GM18505 (cell line): ENCODE measurements around the gene DOCK1.

ENCODE experiments used
- ATAC-seq: cut with Tn5 transposase; IDR thresholded peaks from one replicate; pipeline ENCODE4 v1.9.1; 2021; ENCODE audit not compliant: unreplicated experiment
- POLR2A ChIP-seq: IDR thresholded peaks from 4 replicates; pipeline ENCODE4 v1.6.1; 2011; ENCODE audit warnings: borderline replicate concordance; ENCODE audit not compliant: insufficient read depth, insufficient read length; ENCODE audit errors: extremely low read depth

Gene DOCK1

DNA sequence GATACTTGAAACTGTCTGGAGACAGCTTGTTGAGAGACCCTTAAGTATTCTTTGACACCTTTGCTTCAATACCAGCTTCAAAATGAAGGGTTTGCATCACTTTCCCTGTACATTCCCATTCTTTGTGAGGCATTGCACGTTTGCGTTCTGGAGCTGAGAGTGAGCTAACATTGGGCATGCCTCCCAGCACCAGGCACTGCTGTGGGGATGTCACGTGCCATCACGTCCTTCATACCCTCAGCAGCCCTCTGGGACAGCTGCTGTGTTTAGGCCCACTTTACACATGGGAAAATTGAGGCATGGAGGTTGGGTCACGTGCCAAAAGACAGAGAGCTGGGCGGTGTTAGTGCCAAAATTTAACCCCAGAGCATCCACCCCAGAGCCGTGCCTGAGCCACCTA, 357.4 kb downstream of the DOCK1 start:
- ATAC-seq, result no peak
- TF ChIP-seq POLR2A, result no peak

DNA sequence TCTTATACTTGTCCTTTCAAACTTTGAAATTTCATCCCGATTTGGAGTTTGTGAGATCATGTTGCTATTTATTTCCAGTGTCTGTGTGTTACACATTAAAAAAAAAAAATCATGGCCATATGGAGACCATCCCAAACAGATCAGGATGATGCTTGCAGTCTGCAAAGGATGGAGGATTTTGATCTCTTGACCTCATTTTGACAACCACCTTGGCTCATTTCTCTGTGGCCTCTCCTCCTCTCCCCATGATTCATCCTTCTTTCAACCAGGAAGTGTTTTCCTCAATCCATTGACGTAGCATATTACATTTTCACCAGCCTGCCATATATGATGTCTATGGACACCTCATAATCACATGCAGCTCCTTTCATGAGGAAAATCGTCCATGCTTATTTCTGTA, 360.1 kb downstream of the DOCK1 start:
- ATAC-seq, result no peak
- TF ChIP-seq POLR2A, result no peak

DNA sequence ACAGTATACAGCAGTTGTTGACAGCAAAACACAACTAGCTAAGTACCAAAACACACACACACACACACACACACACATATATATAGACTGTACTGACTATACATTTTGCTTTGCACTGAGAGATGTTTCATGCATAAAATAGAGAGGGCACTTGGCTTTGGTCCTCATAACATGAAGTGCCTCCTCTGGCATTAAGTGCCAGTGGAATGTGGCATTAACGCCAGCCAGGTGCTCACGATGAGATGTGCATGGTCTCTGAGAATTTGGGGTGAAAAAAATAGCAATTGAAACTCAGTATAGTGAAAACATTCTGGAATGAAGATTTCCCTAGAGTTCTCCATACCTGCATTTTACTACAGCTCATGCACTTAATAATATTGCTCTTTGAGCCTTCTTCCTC, 361.2 kb downstream of the DOCK1 start:
- ATAC-seq, result no peak
- TF ChIP-seq POLR2A, result no peak

DNA sequence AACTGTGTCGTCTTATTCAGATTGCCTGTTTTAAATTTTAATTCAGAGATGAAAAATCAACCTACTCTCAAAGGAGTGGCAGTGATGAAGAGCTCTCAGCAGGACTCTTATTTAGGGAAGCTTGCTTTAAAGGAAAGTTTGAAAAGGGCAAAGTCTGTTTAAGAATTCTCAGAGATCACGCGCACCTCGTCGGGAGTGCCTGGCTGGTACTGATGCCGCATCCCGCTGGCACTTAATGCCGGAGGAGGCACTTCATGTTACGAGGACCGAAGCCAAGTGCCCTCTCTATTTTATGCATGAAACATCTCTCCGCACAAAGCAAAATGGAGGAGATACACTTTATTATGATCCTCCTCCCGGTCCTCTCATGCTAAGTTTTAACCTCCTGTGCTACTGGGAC, 362.2 kb downstream of the DOCK1 start:
- no peak for TF ChIP-seq POLR2A
- ATAC-seq, result no peak

DNA sequence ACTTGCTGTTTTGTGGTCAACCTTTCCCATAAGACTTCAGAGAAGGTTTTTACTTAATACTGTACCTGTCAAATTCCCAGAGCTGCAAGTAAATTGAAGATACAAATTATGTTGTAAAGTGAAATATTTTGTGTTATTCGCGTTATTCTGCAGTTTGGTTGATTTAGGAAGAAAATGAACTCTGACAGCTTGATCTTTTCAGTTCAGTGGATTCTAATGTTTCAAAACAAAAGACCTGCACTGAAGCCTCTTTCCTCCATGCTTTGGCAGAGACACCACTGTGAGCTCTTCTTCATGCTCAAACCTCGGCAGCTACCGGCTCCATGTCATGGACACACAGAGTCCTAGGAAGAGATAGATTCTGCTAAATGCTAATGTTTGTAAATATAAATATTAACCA, 366.8 kb downstream of the DOCK1 start:
- TF ChIP-seq POLR2A, result no peak
- ATAC-seq, result no peak

DNA sequence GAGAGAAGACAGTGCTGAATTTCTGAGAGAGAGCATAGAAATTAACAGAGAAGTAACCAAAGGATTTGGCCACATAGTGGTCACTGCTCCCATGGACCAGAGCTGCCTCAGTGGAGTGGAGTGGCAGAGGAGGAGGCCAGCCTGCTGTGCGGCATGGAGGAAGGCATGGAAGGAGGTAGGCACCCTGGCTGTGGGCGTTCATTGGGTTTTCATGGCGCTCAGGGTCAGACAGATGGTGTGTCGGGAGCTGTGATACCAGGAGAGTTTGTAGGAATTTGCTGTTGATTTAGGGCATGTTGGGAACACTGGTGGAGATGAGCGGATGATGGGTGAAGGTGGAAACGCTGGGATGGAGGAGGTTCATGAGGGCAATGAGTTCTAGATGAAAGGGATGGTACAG, 370.0 kb downstream of the DOCK1 start:
- no peak for ATAC-seq
- no peak for TF ChIP-seq POLR2A

DNA sequence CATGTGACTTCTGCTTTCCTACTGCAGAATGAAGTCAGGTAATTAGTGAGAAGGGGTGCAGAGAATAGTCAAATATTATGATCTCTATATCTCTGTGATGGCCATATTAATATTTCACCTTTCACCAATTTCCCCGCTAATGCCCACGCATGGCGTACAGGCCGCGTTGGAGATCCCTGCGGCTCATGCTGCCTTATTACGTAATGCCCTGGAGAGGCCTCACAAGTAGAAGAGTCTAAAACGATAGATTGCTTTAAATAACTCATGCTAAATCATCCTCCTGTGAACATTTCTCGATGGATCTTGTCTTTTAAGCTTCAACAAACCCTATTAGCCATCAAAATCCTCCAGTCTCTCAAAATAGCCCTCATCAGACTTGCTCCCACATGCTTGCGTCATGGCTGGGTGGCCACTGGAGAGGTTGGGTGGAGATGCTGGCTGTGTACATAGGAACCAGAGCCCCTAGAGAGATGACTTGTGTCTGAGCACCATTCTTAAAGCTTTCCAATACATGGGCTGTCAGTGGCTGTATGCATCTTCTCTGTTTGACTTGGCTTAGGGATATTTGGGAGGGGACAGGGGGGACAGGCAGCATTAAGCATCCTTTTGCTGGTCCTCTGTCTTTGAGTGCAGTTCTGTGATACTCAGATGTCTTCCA, 370.7 kb downstream of the DOCK1 start:
- no peak for TF ChIP-seq POLR2A
- no peak for ATAC-seq

DNA sequence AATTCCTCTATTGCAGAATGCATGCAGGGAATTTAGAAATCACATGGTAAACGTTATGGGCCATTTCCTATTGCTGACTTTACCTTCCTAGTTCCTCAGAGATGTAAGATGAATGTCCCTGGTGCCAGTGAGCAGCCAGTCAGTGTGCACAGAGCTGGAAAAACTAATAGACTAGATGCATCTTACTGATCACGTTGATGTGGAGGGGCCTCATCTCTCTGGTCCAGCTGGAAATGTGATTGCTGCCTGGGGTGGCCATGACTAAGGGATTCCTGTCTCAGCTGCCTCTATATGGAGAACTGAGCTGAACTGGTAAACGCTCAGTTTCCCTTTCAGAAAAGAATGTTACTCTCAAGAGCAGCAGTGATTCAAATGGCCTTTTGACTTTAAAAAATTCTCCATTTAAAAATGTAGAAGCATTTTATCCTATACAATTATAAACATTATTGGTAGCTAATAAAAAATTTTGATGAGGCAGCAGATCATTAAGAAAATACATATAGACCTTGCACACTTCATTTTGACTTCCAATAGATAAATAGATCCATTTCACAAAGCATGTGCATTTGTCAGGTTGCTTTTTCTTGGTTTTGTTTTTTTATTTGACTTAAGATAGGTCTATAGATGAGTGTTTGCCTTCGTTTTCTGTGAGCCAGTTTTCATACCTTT, 371.7 kb downstream of the DOCK1 start:
- no peak for ATAC-seq
- TF ChIP-seq POLR2A, result no peak

DNA sequence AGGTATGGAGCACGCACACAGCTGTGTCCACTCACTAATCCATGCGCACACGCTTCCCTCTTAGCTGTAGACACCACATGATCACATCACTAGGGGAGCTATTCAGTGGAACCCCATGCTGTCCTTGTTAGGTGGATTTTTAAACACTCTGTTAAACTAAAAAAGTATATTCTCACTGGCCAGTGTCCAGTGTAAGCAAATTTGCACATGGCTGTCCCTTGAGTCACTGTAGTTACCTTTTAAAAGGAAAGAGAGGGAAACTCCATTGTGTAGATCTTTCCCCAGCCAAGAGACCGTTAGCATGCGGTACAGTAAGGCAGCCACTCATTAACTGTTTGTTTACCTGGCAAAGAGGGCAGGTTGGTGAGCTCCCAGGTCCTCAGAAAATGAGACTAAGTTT, 372.8 kb downstream of the DOCK1 start:
- no peak for ATAC-seq
- TF ChIP-seq POLR2A, result no peak

DNA sequence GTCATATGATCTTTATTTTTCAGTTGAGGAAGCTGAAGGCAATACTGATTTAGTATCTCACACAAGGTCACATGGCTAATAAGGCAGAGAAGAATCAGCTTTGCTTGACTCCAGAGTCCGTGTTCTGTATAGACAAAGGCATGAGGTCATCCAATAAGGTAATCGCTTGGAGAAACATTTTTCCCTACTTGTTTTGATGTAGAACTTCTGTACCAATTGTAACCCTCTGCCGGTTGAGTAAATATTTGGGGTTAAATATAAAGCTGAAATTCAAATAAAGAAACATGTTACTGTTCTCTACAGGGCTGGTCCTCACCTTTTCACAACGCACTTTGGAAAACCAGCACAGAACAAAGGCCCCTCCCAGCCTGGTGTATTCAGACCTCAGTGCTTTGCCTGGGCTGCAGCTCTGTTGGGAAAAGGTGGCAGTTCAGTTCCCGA, 374.1 kb downstream of the DOCK1 start:
- TF ChIP-seq POLR2A, result no peak
- no peak for ATAC-seq

DNA sequence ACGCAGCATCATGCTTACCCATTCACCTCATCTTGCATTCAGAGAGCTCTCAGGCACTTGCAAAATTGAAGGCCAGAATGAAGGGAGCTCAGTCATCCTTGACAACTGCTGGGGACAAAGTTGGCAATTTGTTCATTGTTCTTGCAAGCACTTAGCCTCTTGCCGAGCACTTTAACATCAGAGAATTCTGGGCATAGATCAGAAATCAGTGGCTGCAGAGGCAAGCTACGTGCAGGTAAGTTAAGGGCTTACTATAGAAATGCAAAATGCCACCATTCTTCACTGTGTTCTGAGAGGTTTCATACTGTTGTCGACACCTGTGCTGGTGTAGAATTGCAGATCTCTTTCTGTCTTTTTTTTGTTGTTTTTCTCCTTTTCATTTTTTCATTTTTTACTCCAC, 375.2 kb downstream of the DOCK1 start:
- ATAC-seq, result no peak
- no peak for TF ChIP-seq POLR2A

DNA sequence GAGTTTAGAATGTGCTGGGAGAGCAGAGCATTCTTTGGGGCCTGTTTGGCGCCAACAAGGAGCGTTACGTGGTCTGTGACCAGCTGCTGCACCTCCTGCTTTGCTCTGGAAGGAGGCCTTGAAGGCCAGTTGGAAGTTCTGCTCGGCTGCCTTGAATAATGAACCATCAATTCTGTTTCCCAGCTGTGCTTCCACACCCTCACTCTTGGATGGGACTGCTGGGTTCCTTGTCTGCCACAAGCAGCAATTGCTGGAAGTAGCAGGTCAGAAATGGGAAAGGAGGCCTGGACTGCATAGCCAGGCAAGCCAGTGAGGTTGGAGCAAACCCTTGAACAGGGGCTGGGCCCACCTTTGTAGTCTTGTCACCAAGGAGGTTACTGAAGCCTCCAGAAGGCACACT, 377.8 kb downstream of the DOCK1 start:
- TF ChIP-seq POLR2A, result no peak
- no peak for ATAC-seq

DNA sequence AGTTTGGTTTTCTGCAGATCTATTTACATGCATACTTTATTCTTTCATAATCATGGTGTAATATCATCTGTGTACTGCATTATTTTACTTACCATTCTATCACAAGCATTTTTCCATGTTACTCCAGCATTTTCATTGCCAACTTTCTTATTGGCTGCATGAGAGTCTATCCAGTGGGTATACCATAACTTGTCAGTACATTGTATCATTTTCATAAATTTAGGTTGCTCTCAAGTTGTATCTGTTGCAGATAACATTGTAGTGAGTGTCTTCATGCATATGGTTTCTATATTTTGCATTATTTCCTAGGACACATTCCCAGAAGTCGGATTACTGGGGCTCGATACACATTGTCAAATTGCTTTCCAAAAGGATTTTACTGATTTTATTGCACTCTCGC, 378.3 kb downstream of the DOCK1 start:
- no peak for ATAC-seq
- no peak for TF ChIP-seq POLR2A

DNA sequence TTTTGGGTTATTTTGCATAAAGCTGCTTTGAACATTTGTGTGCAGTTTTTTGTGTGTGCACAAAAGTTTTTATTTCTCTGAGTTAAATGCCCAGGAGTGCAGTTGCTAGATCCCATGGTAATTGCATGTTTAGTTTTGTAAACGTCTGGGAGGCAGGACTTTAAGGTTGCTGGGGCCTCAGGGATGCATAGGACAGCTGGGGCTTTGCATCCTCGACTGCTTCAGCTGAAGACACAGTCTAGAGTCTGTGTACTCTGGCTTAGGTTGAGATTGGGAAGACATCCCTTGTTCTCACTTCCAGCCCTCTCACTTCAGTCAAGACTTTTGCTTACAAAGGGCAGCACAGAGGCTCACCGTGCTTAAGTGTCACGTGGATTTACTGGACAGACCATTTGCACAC, 385.6 kb downstream of the DOCK1 start:
- TF ChIP-seq POLR2A, result no peak
- no peak for ATAC-seq
